Endodermal cell (in vitro differentiated cells): ENCODE measurements around the gene MYF6. TPM values are rescaled to one million over a fixed set of nuclear protein-coding genes. Genes with fewer than 3 reads are reported as not detected.
"Not testable (repeated sequence)": the region's sequence is repeated elsewhere in the genome, so short reads cannot be mapped to it uniquely, and the experiment has no call there.

Source experiments
- DNase-seq: peaks from one replicate; pipeline ENCODE4 v3.0.0-alpha.2; 2017
- H3K27ac ChIP-seq: 2 replicates; pipeline ENCODE4 v1.5.1; 2013; ENCODE audit warnings: mild to moderate bottlenecking, low read depth, low read length, moderate library complexity
- H3K27me3 ChIP-seq: 2 replicates; pipeline ENCODE4 v1.6.1; 2013; ENCODE audit warnings: mild to moderate bottlenecking, low read length, moderate library complexity; ENCODE audit not compliant: insufficient read depth, control insufficient read depth, poor library complexity, severe bottlenecking
- H3K36me3 ChIP-seq: 2 replicates; pipeline ENCODE4 v1.7.0; 2013; ENCODE audit warnings: mild to moderate bottlenecking, low read length, moderate library complexity; ENCODE audit not compliant: control insufficient read depth, insufficient read depth
- H3K4me1 ChIP-seq: one replicate; pipeline ENCODE4 v1.7.0; 2013; ENCODE audit warnings: low read length; ENCODE audit not compliant: control insufficient read depth, insufficient read depth
- H3K4me3 ChIP-seq: 2 replicates; pipeline ENCODE4 v1.5.1; 2013; ENCODE audit warnings: mild to moderate bottlenecking, low read length, moderate library complexity
- H3K9ac ChIP-seq: 2 replicates; pipeline ENCODE4 v1.6.1; 2013; ENCODE audit warnings: mild to moderate bottlenecking, low read length, moderate library complexity; ENCODE audit not compliant: poor library complexity, severe bottlenecking; ENCODE audit errors: extremely low read depth
- H3K9me3 ChIP-seq: 2 replicates; pipeline ENCODE4 v1.6.1; 2013; ENCODE audit warnings: mild to moderate bottlenecking, low read length, moderate library complexity; ENCODE audit not compliant: control insufficient read depth
- H3K27ac Mint-ChIP-seq: 2 replicates; pipeline ENCODE4 v1.8.0; 2020; ENCODE audit warnings: mixed read lengths
- H3K27me3 Mint-ChIP-seq: 2 replicates; pipeline ENCODE4 v1.8.0; 2021; ENCODE audit warnings: mild to moderate bottlenecking, mixed read lengths; ENCODE audit not compliant: insufficient read depth
- H3K36me3 Mint-ChIP-seq: 2 replicates; pipeline ENCODE4 v1.8.0; 2020; ENCODE audit warnings: low read depth, mixed read lengths
- H3K4me1 Mint-ChIP-seq: 2 replicates; pipeline ENCODE4 v1.8.0; 2020; ENCODE audit warnings: mixed read lengths
- H3K4me3 Mint-ChIP-seq: 2 replicates; pipeline ENCODE4 v1.8.0; 2020; ENCODE audit warnings: mild to moderate bottlenecking, moderate library complexity, mixed read lengths
- H3K9me3 Mint-ChIP-seq: 2 replicates; pipeline ENCODE4 v1.8.0; 2020; ENCODE audit warnings: mild to moderate bottlenecking, mixed read lengths
- CTCF ChIP-seq: fragments of 200-600 bp; sonication (generic); conservative IDR thresholded peaks from 2 replicates; pipeline ENCODE4 v1.5.0; 2021; ENCODE audit warnings: antibody characterized with exemption, mild to moderate bottlenecking
- WGBS, 2 experiments: methylation state at CpG; one replicate each; pipeline versions ENCODE4 v1.1.5 to v1.1.7; 2013; ENCODE audit warnings: missing lambda C conversion rate in 2 of 2, mixed read lengths in 1 of 2; ENCODE audit not compliant: insufficient coverage in 1 of 2, insufficient read length in 1 of 2; 5-methylcytosine and 5-hydroxymethylcytosine counted together
- total RNA-seq, 2 donors: library from RNA; stranded (reverse); fragmentation: NEBNext Ultra II Directional in 1 of 2; extraction: Animal tissue kit (Norgen Biotek cat#: 25700) in 1 of 2; gene quantifications; 2 replicates in 1 of 2; 3 replicates in 1 of 2; pipeline ENCODE4 v1.2.1, GENCODE V29; 2021

Gene MYF6
- total RNA-seq, 2 donors from 2014 or later, result 0.38 TPM; not detected in 1

GRCh38 chr12:80670214-80670613, 37.2 kb upstream of the MYF6 start:
- Histone ChIP-seq H3K36me3 (no peaks in the 10 kb centered on the region), H3K4me3 (no peak overlapping the region), H3K9ac (no peak overlapping the region), H3K27me3 (no peaks in the 10 kb centered on the region), H3K27ac (no peak overlapping the region), H3K9me3 (no peaks in the 10 kb centered on the region), H3K4me1 (no peaks in the 10 kb centered on the region)
- H3K9me3 Mint-ChIP-seq, result no peaks in the 10 kb centered on the region
- DNase-seq, result no peak
- H3K4me1 Mint-ChIP-seq, result no peaks in the 10 kb centered on the region
- no peak overlapping the region for H3K4me3 Mint-ChIP-seq
- no peak for TF ChIP-seq CTCF
- no peaks in the 10 kb centered on the region for H3K27me3 Mint-ChIP-seq
- H3K36me3 Mint-ChIP-seq, result no peaks in the 10 kb centered on the region
- no peak overlapping the region for H3K27ac Mint-ChIP-seq
- 85 to 88% methylated on average over 2 to 5 of the region's 5 CpGs for WGBS, 2 experiments

- H3K27me3 Mint-ChIP-seq, H3K9ac ChIP-seq, H3K27me3 ChIP-seq, H3K9me3 ChIP-seq, H3K27ac Mint-ChIP-seq, H3K9me3 Mint-ChIP-seq, H3K27ac ChIP-seq, H3K4me1 ChIP-seq, H3K36me3 ChIP-seq, H3K4me3 ChIP-seq, H3K4me3 Mint-ChIP-seq, H3K4me1 Mint-ChIP-seq, H3K36me3 Mint-ChIP-seq: not testable (repeated sequence)
- peak; percentile 48 for DNase-seq
- 92 to 95% methylated on average over 12 to 13 of the region's 13 CpGs for WGBS, 2 experiments
- peak; percentile 28 for TF ChIP-seq CTCF
Observed at GRCh38 chr12:80676042-80676636, 31.3 kb upstream of the MYF6 start.

GRCh38 chr12:80676856-80677255, 30.6 kb upstream of the MYF6 start:
- 78 to 100% methylated on average over 1 of the region's 1 CpG for WGBS, 2 experiments
- Mint-ChIP-seq H3K9me3 (no peaks in the 10 kb centered on the region), H3K36me3 (no peaks in the 10 kb centered on the region), H3K27ac (no peak overlapping the region), H3K4me1 (peaks cover 4% of the 10 kb centered on the region), H3K4me3 (no peak overlapping the region), H3K27me3 (no peaks in the 10 kb centered on the region)
- H3K9ac ChIP-seq, result no peak overlapping the region
- DNase-seq, result no peak
- no peaks in the 10 kb centered on the region for H3K36me3 ChIP-seq
- no peaks in the 10 kb centered on the region for H3K9me3 ChIP-seq
- H3K4me1 ChIP-seq, result no peaks in the 10 kb centered on the region
- H3K4me3 ChIP-seq, result no peak overlapping the region
- no peaks in the 10 kb centered on the region for H3K27me3 ChIP-seq
- no peak overlapping the region for H3K27ac ChIP-seq
- no peak for TF ChIP-seq CTCF
